GM21723 (cell line): ENCODE measurements around the gene GATA3.
A peak's percentile ranks its signal among the peaks of the same experiment; 100 is the strongest.

ENCODE experiments used
- ATAC-seq: cut with Tn5 transposase; IDR thresholded peaks from one replicate; pipeline ENCODE4 v1.9.1; 2021; ENCODE audit warnings: mild to moderate bottlenecking, moderate library complexity; ENCODE audit not compliant: unreplicated experiment

Gene GATA3

DNA sequence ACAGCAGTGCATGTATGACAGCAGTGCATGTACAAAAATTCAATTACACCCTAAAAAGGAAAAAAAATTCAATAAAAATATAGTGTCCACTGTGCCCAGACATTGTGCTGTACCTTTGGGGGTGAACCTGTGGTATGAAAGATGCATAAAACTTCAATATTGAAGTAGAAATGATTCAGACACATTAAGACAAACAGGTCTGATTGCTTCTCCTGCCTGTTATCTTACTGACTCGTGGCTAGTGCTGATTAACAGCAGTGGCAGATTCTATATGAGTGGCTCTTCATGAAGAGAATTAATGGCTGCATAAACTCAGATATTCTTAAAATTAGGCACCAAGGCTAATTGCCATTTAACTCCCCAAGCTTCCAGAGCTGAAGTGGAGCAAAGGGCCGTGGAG lies 37.9 kb downstream of the GATA3 start:
- ATAC-seq, result no peak

DNA sequence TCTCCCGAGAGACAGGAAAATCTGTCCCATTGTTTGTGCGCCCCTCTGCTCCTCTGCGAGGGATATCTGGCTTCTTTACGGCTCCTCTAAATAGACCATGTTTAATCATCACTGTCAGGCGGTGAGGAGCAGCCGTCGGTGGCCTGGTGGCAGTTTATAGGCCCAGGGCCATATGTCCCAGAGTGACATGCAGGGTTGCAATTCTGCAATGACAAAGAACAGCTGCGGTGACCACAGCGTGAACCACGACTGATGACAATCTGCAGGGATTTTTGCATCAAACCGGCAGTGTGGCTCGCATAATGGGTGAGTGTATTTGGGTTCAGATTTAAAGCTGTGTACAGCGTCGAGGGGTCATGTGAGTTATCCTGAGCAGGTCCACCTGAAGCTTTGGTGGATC lies 41.5 kb downstream of the GATA3 start:
- no peak for ATAC-seq

DNA sequence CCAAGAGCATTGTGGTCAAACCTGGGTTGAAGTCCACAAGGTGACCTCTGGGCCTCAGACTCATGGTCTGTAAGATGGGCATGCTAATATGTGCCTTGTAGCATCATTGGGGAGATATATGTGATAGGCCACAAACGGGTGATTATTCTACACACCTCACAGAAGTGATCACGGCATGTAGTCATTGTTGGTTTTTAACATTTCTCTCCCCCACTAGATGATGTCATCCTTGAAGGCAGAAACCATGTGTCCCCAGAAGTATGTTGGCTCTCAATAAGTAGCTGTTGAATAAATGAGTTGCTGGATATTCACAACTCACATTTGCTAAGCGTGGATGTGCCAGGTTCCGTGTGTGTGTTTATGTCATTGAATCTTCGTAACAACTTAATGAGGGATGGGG lies 42.4 kb downstream of the GATA3 start:
- no peak for ATAC-seq

DNA sequence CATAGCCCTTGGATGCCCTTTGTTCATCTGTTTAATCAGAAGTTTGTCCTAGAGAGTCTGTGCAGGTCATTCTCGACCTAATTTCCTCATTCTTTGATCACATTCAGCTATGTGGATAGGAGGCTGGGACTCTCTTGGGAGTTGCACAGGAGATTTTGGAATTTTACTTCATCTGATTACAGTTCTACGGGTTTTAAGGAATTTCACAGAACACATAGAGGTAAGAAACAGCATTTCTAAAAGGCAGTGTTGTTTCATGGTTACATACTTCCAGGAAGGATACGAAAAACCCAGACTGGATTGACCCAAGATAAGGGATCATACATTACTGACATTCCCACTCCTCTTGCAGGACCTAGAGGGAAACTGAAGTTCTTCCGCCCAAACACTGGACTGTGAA lies 45.9 kb downstream of the GATA3 start:
- ATAC-seq, result no peak

DNA sequence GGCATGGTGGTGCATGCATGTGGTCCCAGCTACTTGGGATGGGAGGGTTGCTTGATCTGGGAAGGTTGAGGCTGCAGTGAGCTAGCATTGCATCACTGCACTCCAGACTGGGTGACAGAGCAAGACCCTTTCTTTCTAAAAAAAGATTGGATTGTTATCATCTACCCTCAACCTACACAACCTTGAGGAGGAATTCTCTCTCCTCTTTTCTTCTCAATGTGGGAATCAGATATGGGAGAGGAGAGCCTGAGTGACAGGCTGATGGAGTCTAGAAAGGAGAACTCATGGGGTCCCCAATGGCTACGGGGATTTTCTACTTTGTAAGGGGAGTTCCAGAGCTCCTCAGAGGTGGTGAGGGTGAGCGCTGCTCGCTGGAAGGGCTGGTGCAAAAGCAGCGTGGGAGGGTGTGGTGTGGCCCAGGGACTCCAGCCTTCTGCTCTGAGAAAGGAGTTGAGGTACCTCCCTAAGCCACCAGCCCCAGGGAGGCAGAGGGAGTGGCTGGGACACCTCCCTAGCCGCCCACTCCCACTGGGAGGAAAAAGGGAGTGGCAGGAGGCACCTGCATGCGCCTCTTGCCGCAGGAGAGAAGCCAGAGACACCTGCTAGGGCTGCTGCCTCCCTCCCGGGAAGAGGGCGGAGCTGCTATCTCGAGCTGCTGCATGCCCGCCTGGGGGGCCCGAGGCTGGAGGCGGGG lies 48.4 kb downstream of the GATA3 start:
- ATAC-seq, result peak; percentile 78

DNA sequence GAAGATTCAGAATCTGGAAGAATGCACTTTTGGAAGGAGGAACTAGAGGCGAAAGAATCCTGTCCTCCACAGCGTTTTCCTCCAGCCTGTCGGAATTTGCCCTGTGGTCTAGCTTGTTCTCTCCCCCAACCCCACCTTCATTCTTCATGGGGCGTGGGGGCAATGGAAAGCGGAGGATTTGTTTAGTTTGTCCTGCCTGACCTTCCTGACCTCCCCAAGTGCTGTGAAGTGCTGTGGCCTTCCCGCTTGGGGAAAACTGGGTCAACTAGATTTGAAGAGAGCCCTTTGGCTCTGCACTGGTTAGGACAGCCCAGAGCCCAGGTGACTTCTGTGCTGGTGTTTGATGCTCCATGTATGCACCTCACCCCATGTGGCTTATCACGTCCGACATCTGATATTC lies 49.1 kb downstream of the GATA3 start:
- no peak for ATAC-seq

DNA sequence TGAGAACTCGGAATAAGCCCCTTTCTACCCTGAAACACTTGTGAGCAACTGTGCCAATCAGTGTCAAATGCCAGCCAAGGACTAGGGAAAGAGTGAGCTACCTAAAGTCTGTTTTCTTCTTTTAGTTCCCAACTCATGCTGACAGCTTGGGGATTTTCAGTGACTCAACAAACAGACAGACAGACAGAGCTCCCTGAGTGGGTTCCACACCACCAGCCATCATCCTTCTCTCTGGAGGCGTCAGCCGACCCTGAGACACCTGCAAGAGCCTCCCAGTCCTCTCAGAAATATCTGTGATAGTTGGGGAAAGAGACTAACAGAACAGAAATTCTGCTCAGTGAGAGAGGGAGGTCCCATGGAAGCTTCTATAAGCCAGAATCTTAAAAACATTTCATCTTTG lies 49.5 kb downstream of the GATA3 start:
- ATAC-seq, result no peak

DNA sequence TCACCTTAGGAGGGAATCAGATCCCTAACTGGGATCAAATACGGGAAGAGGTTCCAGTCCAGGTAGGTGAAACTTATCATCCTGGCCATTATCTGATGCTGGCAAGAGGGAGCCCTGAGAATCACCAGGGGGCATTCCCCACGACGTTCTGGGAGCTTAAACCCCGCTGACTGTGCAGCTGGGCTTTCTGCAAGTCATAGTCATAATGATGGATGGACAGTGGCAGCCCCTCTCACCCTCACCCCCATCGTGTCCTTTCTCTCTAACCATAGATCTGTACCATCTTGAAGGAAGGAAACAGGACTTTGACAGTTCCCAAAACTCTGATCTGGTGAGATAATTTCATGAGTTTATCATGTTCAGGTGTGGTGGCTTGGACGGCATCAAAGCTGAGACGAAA lies 50.2 kb downstream of the GATA3 start:
- ATAC-seq, result no peak

DNA sequence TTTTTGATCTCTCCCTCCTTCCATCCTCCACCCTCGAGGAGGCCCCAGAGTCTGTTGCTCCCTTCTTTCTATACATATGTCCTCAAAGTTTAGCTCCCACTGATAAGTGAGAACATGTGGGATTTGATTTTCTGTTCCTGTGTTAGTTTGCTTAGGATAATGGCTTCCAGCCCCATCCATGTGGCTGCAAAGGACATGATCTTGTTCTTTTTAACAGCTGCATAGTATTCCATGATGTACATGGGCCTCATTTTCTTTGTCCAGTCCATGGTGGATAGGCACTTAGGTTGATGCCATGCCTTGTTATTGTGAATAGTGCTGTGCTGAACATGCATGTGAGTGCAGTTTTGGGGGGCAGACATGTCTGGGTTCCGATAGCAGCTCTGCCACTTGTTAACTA lies 51.4 kb downstream of the GATA3 start:
- no peak for ATAC-seq

DNA sequence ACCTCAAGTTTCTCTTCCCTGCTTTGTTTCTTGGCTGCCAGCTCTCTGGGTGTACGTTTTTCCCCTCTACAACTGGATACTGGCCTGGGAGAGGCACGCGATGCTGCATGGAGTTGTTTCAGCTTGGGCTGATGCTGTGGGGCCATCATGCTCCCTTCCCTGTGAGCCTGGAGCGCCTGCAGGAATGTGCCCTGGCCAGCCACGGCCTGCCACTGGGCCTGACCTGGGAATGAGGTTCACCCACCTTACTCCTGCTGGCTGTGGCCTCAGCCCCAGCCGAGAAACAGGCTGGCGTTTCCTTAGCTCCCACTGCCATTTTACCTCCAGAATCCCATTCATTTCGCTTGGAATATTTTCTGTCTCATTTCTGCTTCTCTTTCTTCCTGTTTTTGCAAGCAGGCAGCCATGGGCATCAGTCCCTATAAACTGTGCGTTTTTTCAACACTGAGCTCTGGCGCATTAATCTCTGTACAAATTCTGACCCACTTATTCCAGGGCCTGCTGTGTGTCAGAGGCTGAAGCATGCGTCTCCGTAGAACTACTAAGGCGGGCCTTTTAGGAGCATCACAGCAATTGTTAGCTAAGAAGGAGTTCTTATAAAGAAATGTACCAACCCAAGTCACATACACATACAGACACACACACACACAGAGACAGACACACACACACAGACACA lies 57.9 kb downstream of the GATA3 start:
- ATAC-seq, result no peak

DNA sequence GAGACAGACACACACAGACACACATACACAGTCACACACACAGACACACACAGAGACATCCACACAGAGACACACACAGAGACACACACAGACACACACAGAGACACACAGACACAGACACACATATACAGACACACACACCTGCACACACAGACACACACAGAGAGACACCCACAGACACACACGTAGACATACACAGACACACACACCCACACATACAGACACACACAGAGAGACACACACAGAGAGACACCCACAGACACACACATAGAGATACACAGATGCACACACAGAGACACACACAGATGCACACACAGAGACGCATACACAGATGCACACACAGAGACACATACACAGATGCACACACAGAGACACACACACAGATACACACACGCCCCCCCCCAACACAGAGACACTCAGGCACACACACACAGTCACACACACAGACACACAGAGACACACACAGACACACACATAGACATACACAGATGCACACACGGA lies 58.5 kb downstream of the GATA3 start:
- no peak for ATAC-seq

DNA sequence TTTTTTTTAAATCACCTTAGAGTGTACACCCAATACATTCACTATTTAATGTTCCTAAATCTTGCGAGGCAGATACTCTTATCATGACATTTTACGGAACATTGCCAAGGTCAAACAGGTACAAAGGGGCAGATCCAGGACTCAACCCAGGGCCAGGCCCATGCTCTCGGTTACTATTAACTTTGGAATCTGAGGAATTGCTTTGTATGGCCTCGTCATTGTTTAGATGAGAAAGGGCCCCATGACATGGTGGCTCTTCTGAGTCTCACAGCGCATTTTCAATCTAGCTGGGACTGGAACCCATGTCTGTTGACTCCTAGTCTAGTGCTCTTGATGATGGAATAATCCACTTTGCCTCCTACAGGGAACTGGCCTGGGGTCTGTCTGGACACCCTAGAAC lies 59.1 kb downstream of the GATA3 start:
- no peak for ATAC-seq

DNA sequence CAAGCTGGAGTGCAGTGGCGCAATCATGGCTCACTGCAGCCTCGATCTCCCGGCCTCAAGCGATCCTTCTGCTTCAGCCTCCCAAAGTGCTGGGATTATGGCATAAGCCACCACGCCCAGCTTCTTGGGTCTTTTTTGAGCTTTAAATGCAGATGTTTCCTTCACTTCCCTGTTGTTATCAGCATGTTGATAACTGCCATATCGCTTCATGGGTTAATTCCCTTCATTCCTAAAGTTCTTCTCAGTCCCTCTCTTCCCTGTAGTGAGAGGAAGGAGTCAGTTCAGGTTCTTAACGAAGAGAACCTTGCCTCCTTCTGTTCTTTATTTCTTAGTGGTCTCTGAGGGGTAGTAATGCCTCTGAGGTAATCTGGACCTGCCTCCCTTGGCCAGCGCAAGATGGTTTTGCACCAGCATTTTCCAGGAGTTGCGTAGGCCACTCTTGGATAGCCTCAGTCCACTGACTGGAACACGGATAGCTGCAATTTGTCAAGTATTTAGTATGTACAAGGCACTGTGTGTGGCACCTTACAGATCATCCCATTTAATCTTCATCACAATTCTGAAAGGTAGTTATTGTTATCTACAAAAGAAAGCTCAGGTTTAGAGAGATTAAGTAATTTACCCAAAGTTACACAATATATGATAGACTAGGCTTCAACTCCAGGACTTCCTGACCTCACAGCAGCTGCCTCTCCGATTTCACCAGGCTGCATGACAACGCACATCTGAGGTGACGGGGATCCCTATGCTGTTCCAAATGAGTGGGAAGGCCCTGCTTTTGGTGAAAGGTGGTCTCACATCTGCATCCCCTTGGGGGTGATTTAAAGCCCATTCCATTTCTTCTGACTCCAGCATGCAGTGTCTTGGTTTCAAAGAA lies 60.5 kb downstream of the GATA3 start:
- no peak for ATAC-seq

DNA sequence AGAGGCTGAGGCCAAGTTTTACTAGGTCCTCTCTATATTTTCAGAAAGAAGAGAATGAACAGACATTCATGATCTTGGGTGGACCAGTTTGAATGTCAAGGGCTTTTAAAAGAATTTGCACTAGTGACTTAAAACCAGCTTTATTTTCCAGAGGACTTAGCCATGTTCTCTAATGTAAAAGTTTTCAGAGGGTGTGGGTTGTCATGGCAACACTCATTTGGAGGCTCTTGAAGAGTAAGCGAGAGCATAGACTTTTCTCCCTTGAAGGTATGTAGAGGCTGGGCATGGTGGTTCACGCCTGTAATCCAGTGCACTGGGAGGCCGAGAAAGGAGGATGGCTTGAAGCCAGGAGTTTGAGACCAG lies 61.1 kb downstream of the GATA3 start:
- ATAC-seq, result no peak

DNA sequence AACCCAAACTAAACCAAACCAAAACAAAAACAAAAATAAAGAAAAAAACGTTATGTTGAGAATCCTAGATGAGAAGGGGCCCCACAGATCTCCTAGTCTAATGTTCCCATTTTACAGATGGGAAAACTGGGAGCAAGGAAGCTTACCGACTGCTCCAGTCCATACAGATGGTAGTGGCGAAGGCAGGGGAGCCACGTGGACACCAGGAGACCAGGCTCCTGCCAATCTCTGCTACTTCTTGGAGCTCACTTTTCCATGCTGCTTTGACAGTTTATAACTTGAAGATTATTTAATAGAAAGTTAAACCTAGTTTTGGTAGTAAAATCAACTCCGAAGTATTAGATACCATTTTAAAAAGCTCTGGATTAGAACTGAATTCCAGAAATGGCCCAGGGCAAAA lies 62.0 kb downstream of the GATA3 start:
- ATAC-seq, result no peak

DNA sequence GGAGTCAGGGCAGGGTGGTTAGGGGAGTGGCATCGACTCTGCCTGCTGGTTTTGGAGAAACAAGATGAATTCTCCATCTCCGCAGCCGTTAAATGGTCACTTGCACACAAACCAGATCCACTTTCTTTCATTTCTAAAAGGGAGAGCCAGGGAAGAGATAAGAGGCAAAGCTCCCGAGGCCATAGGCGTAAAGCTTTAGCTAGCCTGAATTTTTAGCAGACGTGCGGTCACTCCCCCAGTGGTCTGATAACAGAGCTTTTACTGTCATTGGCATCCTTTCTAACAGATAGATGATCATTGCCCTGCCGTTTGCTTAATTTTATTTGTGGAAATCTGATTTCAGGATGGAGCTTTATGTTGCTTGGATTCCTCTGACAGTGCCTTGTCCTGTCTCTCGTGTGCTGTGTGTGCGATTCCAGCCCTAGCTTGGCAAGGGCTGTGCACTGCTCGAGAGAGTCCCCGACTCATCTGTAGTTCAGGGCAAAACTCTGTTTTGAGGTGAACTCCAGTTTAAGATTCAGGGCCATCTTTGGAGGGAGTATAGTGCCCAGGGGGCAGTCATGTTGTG lies 62.5 kb downstream of the GATA3 start:
- ATAC-seq, result no peak

DNA sequence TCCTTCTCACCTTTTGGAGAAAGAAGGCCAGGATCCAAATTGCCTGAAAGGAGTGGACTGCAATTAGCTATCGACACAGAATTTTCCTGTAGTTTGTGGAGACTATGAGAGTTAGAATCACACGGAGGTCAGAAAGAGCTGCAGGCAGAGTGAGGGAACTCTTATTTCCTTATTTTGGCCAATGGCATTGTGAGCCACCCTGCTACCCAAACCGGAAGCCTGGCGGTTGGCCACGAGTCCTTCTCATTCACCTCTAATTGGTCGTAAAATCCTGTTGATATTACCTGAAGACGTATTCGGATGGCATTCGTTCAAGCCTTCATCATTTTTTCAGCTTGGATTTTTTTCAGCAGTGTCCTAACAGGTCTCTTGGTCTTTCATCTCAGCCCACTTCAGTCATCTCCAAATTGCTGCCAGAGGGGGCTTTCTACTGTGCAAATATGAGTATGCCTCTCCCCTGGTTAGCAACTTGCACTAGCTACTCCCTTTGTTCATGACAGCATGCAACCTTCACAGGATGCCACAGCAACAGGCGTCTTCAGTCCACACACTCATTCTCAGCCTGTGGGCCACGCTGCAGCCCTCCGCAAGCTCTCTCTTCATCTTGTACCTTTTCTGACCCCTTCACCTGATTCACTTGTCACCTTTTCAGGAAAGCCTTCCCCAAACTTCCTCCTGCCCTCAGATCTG lies 66.9 kb downstream of the GATA3 start:
- no peak for ATAC-seq

DNA sequence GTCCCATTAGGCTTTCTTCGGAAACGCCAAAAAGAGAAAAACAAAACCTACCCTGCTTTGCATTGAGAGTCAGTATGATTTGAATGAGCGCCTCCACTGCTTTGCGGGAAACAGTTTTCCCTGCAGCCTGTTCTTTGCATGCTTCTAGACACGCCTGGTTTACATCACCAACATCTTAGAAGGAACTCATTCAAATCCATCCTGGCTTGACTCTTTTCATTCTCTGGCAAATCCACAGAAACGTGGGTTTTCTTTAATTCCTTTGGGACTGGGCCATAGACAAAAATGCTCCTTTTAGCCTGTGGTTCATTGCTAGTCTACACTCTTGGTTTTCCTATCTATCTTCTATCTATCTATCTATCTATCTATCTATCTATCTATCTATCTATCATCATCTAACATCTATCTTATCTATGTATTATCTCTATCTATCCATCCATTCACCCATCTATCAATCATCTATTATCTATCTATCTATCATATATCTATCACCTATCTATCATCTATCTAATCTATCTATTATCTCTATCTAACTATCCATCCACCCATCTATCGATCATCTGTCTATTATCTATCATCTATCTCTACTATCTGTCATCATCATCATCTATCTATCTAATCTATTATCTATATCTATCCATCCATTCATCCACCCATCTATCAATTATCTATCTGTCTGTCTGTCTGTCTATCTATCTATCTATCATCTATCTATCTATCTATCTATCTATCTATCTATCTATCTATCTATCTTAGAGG lies 68.3 kb downstream of the GATA3 start:
- no peak for ATAC-seq

DNA sequence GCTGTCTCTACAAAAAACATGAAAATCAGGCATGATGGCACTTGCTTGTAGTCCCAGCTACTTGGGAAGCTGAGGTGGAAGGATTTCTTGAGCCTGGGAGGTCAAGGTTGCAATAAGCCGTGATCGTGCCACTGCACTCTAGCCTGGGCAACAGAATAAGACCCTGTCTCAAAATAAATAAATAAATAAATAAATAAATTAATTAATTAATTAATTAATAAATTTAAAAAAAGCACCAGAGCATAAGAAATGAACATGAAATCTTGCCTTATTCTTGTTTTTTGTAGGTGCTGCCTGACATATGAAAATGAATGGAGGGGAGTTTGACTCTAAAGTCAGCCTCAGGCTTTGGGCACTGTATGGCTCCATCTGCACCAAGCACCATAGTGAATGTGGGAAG lies 69.9 kb downstream of the GATA3 start:
- ATAC-seq, result no peak
